ENCODE data around the gene RNF103.

Gene RNF103

GRCh38 chr2:86638712-86639111 lies 15.0 kb upstream of the RNF103 start:
- no peak overlapping the region for H3K4me3 ChIP-seq (ENCODE audit: low read length)
- H3K27me3 ChIP-seq (ENCODE audit: control insufficient read depth, insufficient read depth, low read length) = no peaks in the 10 kb centered on the region
- H3K36me3 ChIP-seq (ENCODE audit: control insufficient read depth, insufficient read depth, low read length) = no peaks in the 10 kb centered on the region
- H3K9ac ChIP-seq (ENCODE audit: low read length) = no peak overlapping the region
- H3K27ac ChIP-seq (ENCODE audit: low read depth, low read length) = no peak overlapping the region
- no peaks in the 10 kb centered on the region for H3K4me1 ChIP-seq (ENCODE audit: control insufficient read depth, insufficient read depth, low read length)

DNA sequence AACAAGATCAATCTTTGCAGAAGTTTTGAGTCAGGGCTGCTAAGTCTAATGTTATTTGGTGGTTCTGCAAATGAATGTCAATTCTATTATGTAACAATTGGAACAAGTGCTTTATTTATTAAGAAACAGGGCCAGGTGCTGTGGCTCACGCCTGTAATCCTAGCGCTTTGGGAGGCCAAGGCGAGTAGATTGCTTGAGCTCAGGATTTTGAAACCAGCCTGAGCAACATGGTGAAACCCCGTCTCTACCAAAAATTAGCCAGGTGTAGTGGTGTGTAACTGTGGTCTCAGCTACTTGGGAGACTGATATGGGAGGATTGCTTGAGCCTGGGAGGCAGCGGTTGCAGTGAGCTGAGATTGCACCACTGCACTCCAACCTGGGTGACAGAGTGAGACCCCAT lies 13.2 kb upstream of the RNF103 start:
- no peaks in the 10 kb centered on the region for H3K36me3 ChIP-seq (ENCODE audit: control insufficient read depth, insufficient read depth, low read length)

DNA sequence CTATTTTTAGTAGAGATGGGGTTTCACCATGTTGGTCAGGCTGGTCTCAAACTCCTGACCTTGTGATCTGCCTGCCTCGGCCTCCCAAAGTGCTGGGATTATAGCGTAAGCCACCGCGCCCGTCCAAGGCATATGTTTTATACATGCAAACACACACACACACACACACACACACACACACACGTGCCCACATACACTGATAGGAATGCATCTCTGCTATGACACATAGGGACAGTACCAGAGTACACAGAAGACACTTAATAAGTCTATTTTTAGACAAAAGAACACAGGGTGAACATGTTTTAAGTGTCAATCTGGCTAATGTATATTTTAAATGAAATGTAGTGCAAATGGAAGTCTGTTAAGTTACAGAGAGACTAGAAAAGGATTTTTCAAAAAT lies 10.7 kb upstream of the RNF103 start:
- no peaks in the 10 kb centered on the region for H3K4me1 ChIP-seq (ENCODE audit: control insufficient read depth, insufficient read depth, low read length)
- H3K36me3 ChIP-seq (ENCODE audit: control insufficient read depth, insufficient read depth, low read length) = no peaks in the 10 kb centered on the region
- H3K4me3 ChIP-seq (ENCODE audit: low read length) = no peak overlapping the region
- no peak overlapping the region for H3K27ac ChIP-seq (ENCODE audit: low read depth, low read length)
- no peak overlapping the region for H3K9ac ChIP-seq (ENCODE audit: low read length)
- H3K27me3 ChIP-seq (ENCODE audit: control insufficient read depth, insufficient read depth, low read length) = no peaks in the 10 kb centered on the region

More for the DNA sequence above, 13.2 kb upstream of the RNF103 start:
- Histone ChIP-seq H3K9ac (ENCODE audit: low read length) (no peak overlapping the region), H3K4me3 (ENCODE audit: low read length) (no peak overlapping the region), H3K27ac (ENCODE audit: low read depth, low read length) (no peak overlapping the region), H3K4me1 (ENCODE audit: control insufficient read depth, insufficient read depth, low read length) (no peaks in the 10 kb centered on the region), H3K27me3 (ENCODE audit: control insufficient read depth, insufficient read depth, low read length) (no peaks in the 10 kb centered on the region)

DNA sequence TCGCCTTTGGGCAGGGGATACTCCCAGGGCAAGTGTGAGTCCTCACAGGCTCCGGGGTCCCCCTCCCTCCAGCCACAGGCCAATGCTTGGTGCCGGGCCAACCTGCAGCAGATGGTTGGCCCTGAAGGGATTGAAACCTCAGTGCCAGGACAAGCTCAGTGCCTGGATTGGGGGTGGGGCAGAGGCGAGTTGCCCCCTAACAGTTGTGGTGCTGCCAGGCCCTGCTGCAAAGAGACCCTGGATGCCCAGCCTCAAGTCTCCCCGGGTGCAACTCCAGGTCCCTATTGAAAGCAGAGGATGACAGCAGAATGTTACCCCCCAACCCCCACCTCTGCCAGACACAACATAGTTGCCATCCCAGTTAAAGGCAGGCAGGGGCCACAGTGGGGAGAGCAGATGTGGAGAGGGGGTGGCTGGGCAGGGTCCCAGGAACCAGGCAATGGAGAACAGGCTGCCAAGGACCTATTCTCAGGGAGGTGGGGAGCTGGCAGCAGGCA lies 9.5 kb upstream of the RNF103 start:
- H3K4me1 ChIP-seq (ENCODE audit: control insufficient read depth, insufficient read depth, low read length) = no peaks in the 10 kb centered on the region
- H3K36me3 ChIP-seq (ENCODE audit: control insufficient read depth, insufficient read depth, low read length) = no peaks in the 10 kb centered on the region
- H3K4me3 ChIP-seq (ENCODE audit: low read length) = no peak overlapping the region
- no peak overlapping the region for H3K27ac ChIP-seq (ENCODE audit: low read depth, low read length)
- H3K9ac ChIP-seq (ENCODE audit: low read length) = no peak overlapping the region
- H3K27me3 ChIP-seq (ENCODE audit: control insufficient read depth, insufficient read depth, low read length) = no peaks in the 10 kb centered on the region

GRCh38 chr2:86632672-86633071 lies 9.0 kb upstream of the RNF103 start:
- Histone ChIP-seq H3K36me3 (ENCODE audit: control insufficient read depth, insufficient read depth, low read length) (no peaks in the 10 kb centered on the region), H3K4me1 (ENCODE audit: control insufficient read depth, insufficient read depth, low read length) (no peaks in the 10 kb centered on the region), H3K9ac (ENCODE audit: low read length) (no peak overlapping the region), H3K27me3 (ENCODE audit: control insufficient read depth, insufficient read depth, low read length) (no peaks in the 10 kb centered on the region), H3K4me3 (ENCODE audit: low read length) (no peak overlapping the region), H3K27ac (ENCODE audit: low read depth, low read length) (no peak overlapping the region)

DNA sequence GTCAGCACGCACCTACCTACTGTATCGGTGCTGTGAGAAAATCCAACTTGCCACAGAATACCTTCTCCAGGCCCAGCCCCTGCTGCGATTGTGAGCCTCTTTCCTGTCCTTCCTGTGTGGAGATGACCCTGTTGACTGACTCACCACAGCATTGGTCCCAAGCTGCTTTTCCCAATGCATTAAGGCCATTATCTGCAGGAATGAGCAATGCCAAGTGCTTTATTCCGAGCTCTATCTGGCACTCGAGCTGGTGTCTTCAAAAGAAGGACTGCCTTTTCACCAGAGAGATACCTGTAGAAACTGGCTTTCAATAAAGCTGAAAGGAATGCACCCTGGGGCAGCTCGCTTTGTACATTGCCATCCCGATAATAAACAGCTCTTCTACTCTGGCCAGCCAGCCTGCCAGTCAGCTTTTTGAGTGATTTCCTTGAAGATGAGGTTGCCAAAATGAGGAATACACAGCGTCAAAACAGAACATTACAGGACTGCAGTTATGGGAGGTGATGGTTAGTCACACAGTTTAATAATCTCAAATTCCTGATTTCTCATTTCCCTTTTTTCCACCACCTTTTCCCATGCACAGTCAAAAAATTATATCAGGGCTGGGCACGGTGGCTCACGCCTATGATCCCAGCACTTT lies 8.3 kb upstream of the RNF103 start:
- H3K27ac ChIP-seq (ENCODE audit: low read depth, low read length) = no peak overlapping the region
- no peak overlapping the region for H3K9ac ChIP-seq (ENCODE audit: low read length)
- H3K36me3 ChIP-seq (ENCODE audit: control insufficient read depth, insufficient read depth, low read length) = no peaks in the 10 kb centered on the region
- no peaks in the 10 kb centered on the region for H3K4me1 ChIP-seq (ENCODE audit: control insufficient read depth, insufficient read depth, low read length)
- no peak overlapping the region for H3K4me3 ChIP-seq (ENCODE audit: low read length)
- H3K27me3 ChIP-seq (ENCODE audit: control insufficient read depth, insufficient read depth, low read length) = no peaks in the 10 kb centered on the region

DNA sequence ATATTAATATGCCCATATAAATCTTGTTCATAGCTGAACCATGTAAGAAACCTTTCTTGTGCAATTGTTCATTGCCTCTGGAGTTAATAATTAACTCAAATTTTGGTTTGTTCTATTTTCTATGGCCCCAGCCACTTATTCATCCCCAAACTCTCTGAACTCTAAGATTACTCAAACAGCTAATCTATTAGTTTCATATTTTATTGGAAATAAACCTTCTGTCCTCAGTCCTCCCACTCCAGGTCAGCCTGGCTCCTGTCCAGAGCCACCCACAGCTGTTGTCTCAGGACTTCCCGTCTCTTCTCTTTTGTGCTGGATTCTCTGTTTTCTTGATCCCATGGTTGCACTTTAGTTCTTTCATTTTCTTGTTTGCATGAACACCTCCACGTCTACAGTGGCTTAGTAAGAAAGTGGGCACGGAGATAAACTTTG lies 4.4 kb upstream of the RNF103 start:
- Histone ChIP-seq H3K4me3 (ENCODE audit: low read length) (no peak overlapping the region), H3K36me3 (ENCODE audit: control insufficient read depth, insufficient read depth, low read length) (no peaks in the 10 kb centered on the region), H3K9ac (ENCODE audit: low read length) (no peak overlapping the region), H3K27me3 (ENCODE audit: control insufficient read depth, insufficient read depth, low read length) (no peaks in the 10 kb centered on the region), H3K4me1 (ENCODE audit: control insufficient read depth, insufficient read depth, low read length) (no peaks in the 10 kb centered on the region), H3K27ac (ENCODE audit: low read depth, low read length) (no peak overlapping the region)

DNA sequence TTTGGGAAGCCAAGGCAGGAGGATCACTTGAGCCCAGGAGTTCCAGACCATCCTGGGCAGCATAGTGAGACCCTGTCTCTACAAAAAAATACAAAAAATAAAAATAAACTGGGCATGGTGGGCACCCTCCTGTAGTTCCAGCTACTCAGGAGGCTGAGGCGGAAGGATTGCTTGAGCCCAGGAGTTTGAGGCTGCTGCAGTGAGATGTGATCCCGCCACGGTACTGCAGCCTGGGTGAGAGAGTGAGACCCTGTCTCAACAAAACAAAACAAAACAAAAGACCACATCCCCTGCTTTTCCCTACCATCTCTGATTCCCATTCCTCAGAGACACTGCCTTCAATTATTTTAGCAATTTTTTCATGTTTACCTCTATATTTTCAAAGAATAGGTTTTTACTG lies 3.9 kb upstream of the RNF103 start:
- no peak overlapping the region for H3K27ac ChIP-seq (ENCODE audit: low read depth, low read length)
- H3K4me1 ChIP-seq (ENCODE audit: control insufficient read depth, insufficient read depth, low read length) = no peaks in the 10 kb centered on the region
- H3K36me3 ChIP-seq (ENCODE audit: control insufficient read depth, insufficient read depth, low read length) = no peaks in the 10 kb centered on the region
- H3K27me3 ChIP-seq (ENCODE audit: control insufficient read depth, insufficient read depth, low read length) = no peaks in the 10 kb centered on the region
- no peak overlapping the region for H3K9ac ChIP-seq (ENCODE audit: low read length)
- no peak overlapping the region for H3K4me3 ChIP-seq (ENCODE audit: low read length)

DNA sequence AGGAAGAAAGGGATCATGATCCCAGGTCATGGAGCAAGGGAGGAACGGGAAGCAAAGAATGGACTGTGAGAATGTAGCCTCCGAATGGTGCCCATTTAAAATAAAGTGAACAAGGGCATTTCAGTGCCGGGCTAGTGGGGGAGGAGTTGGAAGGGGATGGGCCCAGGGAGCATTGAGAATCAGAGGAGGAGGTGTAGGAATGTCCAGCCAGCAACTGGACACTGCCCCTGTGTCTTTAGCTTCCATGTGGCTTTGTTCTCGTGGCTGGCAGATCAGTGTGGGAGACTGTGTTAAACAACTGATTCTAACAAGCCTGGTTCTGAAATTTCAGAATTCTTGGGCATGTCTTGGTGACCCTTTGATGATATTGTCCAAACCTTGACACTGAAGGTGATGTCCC lies 1.4 kb upstream of the RNF103 start:
- H3K9ac ChIP-seq (ENCODE audit: low read length) = no peak overlapping the region
- no peaks in the 10 kb centered on the region for H3K27me3 ChIP-seq (ENCODE audit: control insufficient read depth, insufficient read depth, low read length)
- H3K27ac ChIP-seq (ENCODE audit: low read depth, low read length) = no peak overlapping the region
- no peaks in the 10 kb centered on the region for H3K36me3 ChIP-seq (ENCODE audit: control insufficient read depth, insufficient read depth, low read length)
- peaks cover 2% of the 10 kb centered on the region for H3K4me1 ChIP-seq (ENCODE audit: control insufficient read depth, insufficient read depth, low read length)
- H3K4me3 ChIP-seq (ENCODE audit: low read length) = no peak overlapping the region

DNA sequence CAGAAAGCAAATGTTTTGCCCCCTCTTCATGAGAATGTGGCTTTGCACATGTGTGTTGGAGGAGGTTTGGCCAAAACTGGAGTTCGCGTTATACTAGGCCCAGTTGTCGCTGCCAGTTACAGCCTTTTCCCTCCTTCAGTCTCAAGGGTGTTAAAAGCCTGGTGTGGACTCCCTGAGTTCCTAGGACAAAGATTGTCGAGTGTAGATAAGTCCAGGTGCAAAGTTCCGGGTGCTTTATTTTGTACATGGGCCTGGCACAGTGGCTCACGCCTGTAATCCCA lies 542 bp upstream of the RNF103 start:
- H3K4me3 ChIP-seq (ENCODE audit: low read length) = peak overlapping the region; percentile 86

GRCh38 chr2:86623043-86623493 lies 597 bp downstream of the RNF103 start:
- H3K27me3 ChIP-seq (ENCODE audit: control insufficient read depth, insufficient read depth, low read length) = no peaks in the 10 kb centered on the region
- H3K4me3 ChIP-seq (ENCODE audit: low read length) = peak overlapping the region; percentile 86
- peaks cover 8% of the 10 kb centered on the region for H3K4me1 ChIP-seq (ENCODE audit: control insufficient read depth, insufficient read depth, low read length)
- peaks cover 4% of the 10 kb centered on the region for H3K36me3 ChIP-seq (ENCODE audit: control insufficient read depth, insufficient read depth, low read length)
- H3K9ac ChIP-seq (ENCODE audit: low read length) = peak overlapping the region; percentile 77
- H3K27ac ChIP-seq (ENCODE audit: low read depth, low read length) = peak overlapping the region; percentile 96

More for the DNA sequence above, 542 bp upstream of the RNF103 start:
- H3K36me3 ChIP-seq (ENCODE audit: control insufficient read depth, insufficient read depth, low read length) = no peaks in the 10 kb centered on the region
- peak overlapping the region; percentile 27 for H3K9ac ChIP-seq (ENCODE audit: low read length)
- H3K27me3 ChIP-seq (ENCODE audit: control insufficient read depth, insufficient read depth, low read length) = no peaks in the 10 kb centered on the region
- peak overlapping the region; percentile 96 for H3K27ac ChIP-seq (ENCODE audit: low read depth, low read length)
- peaks cover 2% of the 10 kb centered on the region for H3K4me1 ChIP-seq (ENCODE audit: control insufficient read depth, insufficient read depth, low read length)

DNA sequence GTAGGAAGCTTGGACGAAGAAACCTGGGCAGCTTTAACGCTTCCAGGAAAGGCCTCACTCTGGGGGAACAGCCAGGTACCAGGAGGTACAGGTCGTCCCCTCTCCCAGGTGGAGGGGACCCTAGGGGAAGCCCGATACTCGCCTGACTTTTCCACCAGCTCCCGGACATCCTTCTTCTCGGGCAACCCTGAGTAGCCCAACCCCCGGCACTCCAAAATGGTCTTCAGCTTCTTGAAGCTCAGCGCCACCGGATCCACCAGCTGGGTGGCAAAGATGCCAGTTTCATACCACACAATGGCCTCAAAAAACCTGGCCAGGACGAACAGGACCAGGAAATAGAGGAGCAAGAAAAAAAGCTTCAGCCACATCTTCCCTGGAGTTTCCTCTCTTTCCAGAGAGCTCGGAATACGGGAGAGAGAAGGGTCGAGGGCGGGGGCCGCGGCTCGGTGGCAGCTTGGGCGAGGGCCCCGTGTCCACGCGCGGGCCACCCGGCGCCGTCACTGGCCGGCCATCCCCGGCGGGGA lies 1.1 kb downstream of the RNF103 start:
- H3K27me3 ChIP-seq (ENCODE audit: control insufficient read depth, insufficient read depth, low read length) = no peaks in the 10 kb centered on the region
- H3K4me3 ChIP-seq (ENCODE audit: low read length) = peak overlapping the region; percentile 86
- peaks cover 4% of the 10 kb centered on the region for H3K36me3 ChIP-seq (ENCODE audit: control insufficient read depth, insufficient read depth, low read length)
- peak overlapping the region; percentile 96 for H3K27ac ChIP-seq (ENCODE audit: low read depth, low read length)
- peaks cover 8% of the 10 kb centered on the region for H3K4me1 ChIP-seq (ENCODE audit: control insufficient read depth, insufficient read depth, low read length)
- peak overlapping the region; percentile 77 for H3K9ac ChIP-seq (ENCODE audit: low read length)

DNA sequence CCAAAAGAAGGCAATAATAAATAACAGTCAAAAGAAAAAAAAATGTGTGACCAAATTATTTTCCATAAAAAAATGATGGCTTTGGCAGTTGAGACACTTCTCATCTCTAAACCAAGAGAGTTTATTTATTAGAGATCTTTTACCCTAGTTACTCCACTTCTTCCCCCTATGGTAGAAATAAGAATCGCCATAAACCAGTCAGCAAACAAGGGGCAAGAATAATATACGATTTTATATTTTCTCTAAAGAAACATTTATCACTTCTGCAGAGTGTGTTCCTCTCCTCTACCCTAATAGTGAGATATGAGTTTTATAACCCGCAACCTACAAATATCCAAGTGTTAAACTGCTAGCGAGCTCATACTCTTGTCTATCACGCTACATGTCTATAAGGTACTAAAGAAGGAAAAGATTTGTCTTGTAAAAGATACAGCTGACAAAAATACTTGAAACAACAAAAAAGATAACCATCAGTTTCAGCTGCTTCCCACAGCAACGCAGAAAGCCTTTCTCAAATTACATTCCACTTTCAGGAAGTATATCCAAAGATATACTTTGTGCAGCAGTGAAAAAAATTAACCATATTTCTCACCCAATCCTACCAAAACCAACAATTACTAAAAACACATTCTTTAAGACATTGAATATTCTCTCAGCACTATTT lies 2.3 kb downstream of the RNF103 start:
- Histone ChIP-seq H3K27me3 (ENCODE audit: control insufficient read depth, insufficient read depth, low read length) (no peaks in the 10 kb centered on the region), H3K36me3 (ENCODE audit: control insufficient read depth, insufficient read depth, low read length) (peaks cover 6% of the 10 kb centered on the region), H3K27ac (ENCODE audit: low read depth, low read length) (peak overlapping the region; percentile 2), H3K9ac (ENCODE audit: low read length) (no peak overlapping the region), H3K4me3 (ENCODE audit: low read length) (peak overlapping the region; percentile 86), H3K4me1 (ENCODE audit: control insufficient read depth, insufficient read depth, low read length) (peaks cover 10% of the 10 kb centered on the region)

Data from rectal smooth muscle tissue (tissue), 1 donor.